CD4-positive, alpha-beta memory T cell (primary cell): ENCODE measurements around the gene SRPX2. TPM values are rescaled to one million over a fixed set of nuclear protein-coding genes. Genes with fewer than 3 reads are reported as not detected.

ENCODE experiments used
- CTCF ChIA-PET: fragments of 350-600 bp; sonication (Branson Sonifier 250); formaldehyde crosslinking; loops from one replicate; lab custom pipeline; 2021; ENCODE audit warnings: inconsistent platforms; ENCODE audit not compliant: partially characterized antibody; lab: Charles Lee
- POLR2A ChIA-PET: fragments of 350-600 bp; sonication (Branson Sonifier 250); formaldehyde crosslinking; loops from one replicate; lab custom pipeline; 2021; ENCODE audit not compliant: partially characterized antibody; lab: Charles Lee
- DNase-seq, 5 donors: peaks; one replicate each; pipeline versions ENCODE4 v3.0.0 to v3.0.0-alpha.2; 2020 to 2022; ENCODE audit warnings: mixed read lengths in 1 of 5
- H3K27ac ChIP-seq: one replicate; pipeline ENCODE4 v1.7.0; 2013; ENCODE audit warnings: low read depth, low read length
- H3K27me3 ChIP-seq: 2 replicates; pipeline ENCODE4 v1.7.0; 2013; ENCODE audit warnings: mild to moderate bottlenecking, low read length, moderate library complexity; ENCODE audit not compliant: insufficient read depth
- H3K36me3 ChIP-seq: 2 replicates; pipeline ENCODE4 v1.7.0; 2013; ENCODE audit warnings: mild to moderate bottlenecking, low read length, moderate library complexity; ENCODE audit not compliant: insufficient read depth
- H3K4me1 ChIP-seq: 2 replicates; pipeline ENCODE4 v1.7.0; 2013; ENCODE audit warnings: mild to moderate bottlenecking, low read length, moderate library complexity; ENCODE audit not compliant: insufficient read depth
- H3K4me3 ChIP-seq, 2 donors: one replicate each; pipeline ENCODE4 v1.7.0; 2013; ENCODE audit warnings: low read length in 2 of 2, mild to moderate bottlenecking in 1 of 2
- H3K9me3 ChIP-seq, 2 donors: one replicate each; pipeline ENCODE4 v1.7.0; 2013; ENCODE audit warnings: low read length in 2 of 2, control low read depth in 1 of 2; ENCODE audit not compliant: control insufficient read depth in 1 of 2
- H3K27ac Mint-ChIP-seq, 7 donors: one replicate each; pipeline ENCODE4 v1.8.0; 2020 to 2021; ENCODE audit warnings: mixed read lengths in 7 of 7, mild to moderate bottlenecking in 6 of 7, inconsistent platforms in 3 of 7, moderate library complexity in 3 of 7
- H3K27me3 Mint-ChIP-seq, 2 donors: one replicate each; pipeline ENCODE4 v1.8.0; 2020 to 2021; ENCODE audit warnings: mixed read lengths in 2 of 2
- H3K36me3 Mint-ChIP-seq, 2 donors: one replicate each; pipeline ENCODE4 v1.8.0; 2020 to 2021; ENCODE audit warnings: mixed read lengths in 2 of 2, inconsistent platforms in 1 of 2, mild to moderate bottlenecking in 1 of 2
- H3K4me1 Mint-ChIP-seq, 4 donors: one replicate each; pipeline ENCODE4 v1.8.0; 2020 to 2021; ENCODE audit warnings: mixed read lengths in 4 of 4, mild to moderate bottlenecking in 1 of 4
- H3K4me3 Mint-ChIP-seq, 8 donors: one replicate each; pipeline ENCODE4 v1.8.0; 2020 to 2021; ENCODE audit warnings: mixed read lengths in 8 of 8, mild to moderate bottlenecking in 7 of 8, moderate library complexity in 6 of 8, inconsistent platforms in 3 of 8
- H3K9me3 Mint-ChIP-seq, 8 donors: one replicate each; pipeline ENCODE4 v1.8.0; 2020 to 2021; ENCODE audit warnings: mixed read lengths in 8 of 8, mild to moderate bottlenecking in 5 of 8, inconsistent platforms in 3 of 8, moderate library complexity in 1 of 8
- intact Hi-C: fragments of 100-400 bp; cut with micrococcal nuclease; formaldehyde crosslinking; loops from one replicate; pipeline ENCODE4 v1.15.1; 2023
- polyA plus RNA-seq, 2 donors: library from polyadenylated mRNA; unstranded; fragments of 300-500 nt; fragmentation: Illumina TruSeq; gene quantifications; one replicate each; pipeline ENCODE4 v1.2.3, GENCODE V29; 2021
- total RNA-seq, 2 experiments: library from RNA; stranded (reverse); gene quantifications; one replicate each; pipeline ENCODE4 v1.2.3, GENCODE V29; 2021

SRPX2 gene
- total and polyA plus RNA-seq, 4 experiments from 2014 or later, result not detected

DNA sequence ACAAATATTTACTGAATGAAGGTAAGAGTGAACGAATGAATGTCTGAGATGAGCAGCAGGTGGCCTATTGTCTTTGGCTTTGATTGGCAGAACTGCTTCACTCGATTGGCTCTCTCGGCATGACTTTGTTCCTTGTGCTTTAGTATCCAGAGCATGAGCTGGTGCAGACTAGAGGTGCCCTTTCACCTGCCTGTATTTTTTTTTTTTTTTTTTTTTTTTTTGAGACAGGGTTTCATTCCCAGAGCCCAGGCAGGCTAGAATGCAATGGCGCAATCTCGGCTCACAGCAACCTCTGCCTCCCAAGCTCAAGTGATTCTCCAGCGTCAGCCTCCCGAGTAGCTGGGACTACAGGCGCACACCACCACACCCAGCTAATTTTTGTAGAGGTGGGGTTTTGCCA is 38.9 kb downstream of the SRPX2 start:
- Histone ChIP-seq H3K4me1 (no peaks in the 10 kb centered on the region), H3K27me3 (no peaks in the 10 kb centered on the region), H3K36me3 (no peaks in the 10 kb centered on the region), H3K27ac (no peak overlapping the region), H3K9me3 (no peaks in the 10 kb centered on the region), H3K4me3 (no peak overlapping the region)
- Mint-ChIP-seq H3K36me3 (no peaks in the 10 kb centered on the region), H3K4me1 (peaks cover 0 to 2% (median 0%) of the 10 kb centered on the region in 4 donors), H3K27me3 (peaks cover 0 to 3% of the 10 kb centered on the region in 2 donors), H3K4me3 (no peak overlapping the region), H3K9me3 (no peaks in the 10 kb centered on the region), H3K27ac (no peak overlapping the region)
- no peak for DNase-seq
- CTCF ChIA-PET, result interaction anchor here (1.8 kb wide), 1 partner anchor 10 kb away, joined by 4 read pairs; no protein-coding TSS in a partner anchor
- POLR2A ChIA-PET, result no interaction called here
- intact Hi-C loops, result no loop called here

DNA sequence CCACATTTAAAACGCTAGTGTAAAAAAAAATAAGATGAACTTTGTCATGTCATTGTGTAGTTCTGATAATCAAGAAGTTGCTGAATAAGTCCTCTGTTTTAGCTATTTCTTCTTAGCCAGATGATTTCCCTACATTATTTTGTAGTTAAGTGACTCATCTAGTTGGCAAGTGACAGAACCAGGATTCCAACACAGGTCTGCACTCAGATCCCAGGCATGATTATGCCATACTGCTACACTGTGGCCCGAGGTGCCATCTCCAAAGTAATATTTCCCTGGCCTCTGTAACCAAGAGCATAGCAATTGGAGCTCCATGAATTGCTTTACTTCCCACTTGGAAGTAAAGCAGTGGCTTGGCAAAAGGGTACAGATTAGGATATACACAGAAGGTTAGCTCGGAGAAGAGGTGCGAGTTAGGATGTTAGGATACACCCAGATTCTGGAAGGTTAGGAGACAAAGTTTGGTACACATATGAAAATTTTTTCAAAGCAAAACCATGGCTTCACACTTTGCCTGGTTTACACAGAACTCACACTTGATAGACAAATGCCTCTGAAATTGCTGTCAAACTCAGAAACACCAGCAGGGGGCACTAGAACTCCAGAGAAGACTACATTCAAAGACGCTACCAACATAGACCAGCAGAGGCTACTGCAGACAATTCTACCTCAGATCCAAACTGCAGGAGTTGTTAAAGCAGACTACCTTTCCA is 41.4 kb downstream of the SRPX2 start:
- no peak overlapping the region for H3K4me3 ChIP-seq
- Mint-ChIP-seq H3K4me3 (no peak overlapping the region), H3K27me3 (peaks cover 0 to 3% of the 10 kb centered on the region in 2 donors), H3K9me3 (no peaks in the 10 kb centered on the region), H3K27ac (no peak overlapping the region), H3K36me3 (no peaks in the 10 kb centered on the region), H3K4me1 (peaks cover 0 to 2% (median 0%) of the 10 kb centered on the region in 4 donors)
- H3K4me1 ChIP-seq, result no peaks in the 10 kb centered on the region
- no peak overlapping the region for H3K27ac ChIP-seq
- peak; percentile 43 to 68 (median 66) for DNase-seq
- H3K27me3 ChIP-seq, result no peaks in the 10 kb centered on the region
- intact Hi-C loops, result loop anchor here (1.0 to 5.0 kb wide), 2 partner anchors 83 to 522 kb away; no protein-coding TSS in a partner anchor
- ChIA-PET CTCF (interaction anchor here (0.9 to 6.3 kb wide), 6 partner anchors 11 to 603 kb away, joined by 3 to 54 read pairs (median 9); no protein-coding TSS in a partner anchor), POLR2A (no interaction called here)
- no peaks in the 10 kb centered on the region for H3K9me3 ChIP-seq
- H3K36me3 ChIP-seq, result no peaks in the 10 kb centered on the region

DNA sequence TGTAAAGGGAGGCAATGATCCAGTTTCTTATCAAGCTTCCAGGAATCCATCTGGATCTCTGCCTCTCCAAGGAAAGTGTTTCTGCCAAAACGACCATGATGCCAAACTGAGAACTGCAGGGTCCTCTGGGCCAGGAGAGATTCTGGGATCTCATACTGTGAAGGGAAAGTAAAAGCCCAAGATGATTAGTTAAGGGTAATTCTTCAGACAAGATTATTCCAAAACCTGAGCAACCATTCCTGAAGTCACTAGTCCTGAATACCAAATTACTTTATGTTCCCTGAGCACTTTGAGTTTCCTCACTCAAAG is 42.0 kb downstream of the SRPX2 start:
- peak in 1 of 5 donors; percentile 2 for DNase-seq
- no peak overlapping the region for H3K27ac ChIP-seq
- POLR2A ChIA-PET, result no interaction called here
- Mint-ChIP-seq H3K27me3 (peaks cover 0 to 3% of the 10 kb centered on the region in 2 donors), H3K36me3 (no peaks in the 10 kb centered on the region), H3K9me3 (no peaks in the 10 kb centered on the region), H3K27ac (no peak overlapping the region), H3K4me3 (no peak overlapping the region), H3K4me1 (peaks cover 0 to 2% (median 0%) of the 10 kb centered on the region in 4 donors)
- no peaks in the 10 kb centered on the region for H3K27me3 ChIP-seq
- no peaks in the 10 kb centered on the region for H3K9me3 ChIP-seq
- no peaks in the 10 kb centered on the region for H3K36me3 ChIP-seq
- intact Hi-C loops, result loop anchor here (1.0 to 5.0 kb wide), 2 partner anchors 82 to 521 kb away; no protein-coding TSS in a partner anchor
- CTCF ChIA-PET, result interaction anchor here (1.2 to 6.3 kb wide), 4 partner anchors 11 to 601 kb away, joined by 3 to 54 read pairs (median 14); no protein-coding TSS in a partner anchor
- no peaks in the 10 kb centered on the region for H3K4me1 ChIP-seq
- H3K4me3 ChIP-seq, result no peak overlapping the region

DNA sequence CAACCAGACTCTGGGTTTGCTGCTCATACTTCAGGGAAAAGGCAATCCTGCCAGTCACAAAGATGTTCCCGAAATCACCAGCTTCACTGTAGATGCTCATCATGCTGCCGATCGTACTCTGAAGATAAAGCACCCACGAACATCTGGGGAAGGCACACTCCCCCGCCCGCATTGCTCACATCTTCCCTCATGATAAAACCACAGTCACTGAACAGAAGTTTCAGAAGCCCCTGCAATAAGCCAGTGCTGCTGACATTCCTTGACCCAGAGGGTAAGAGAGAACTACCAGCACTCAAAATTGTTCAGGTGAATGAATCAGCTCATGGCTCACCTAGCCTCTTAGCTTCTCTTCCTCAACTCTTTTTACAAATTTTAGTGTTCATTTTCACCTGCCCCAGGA is 43.1 kb downstream of the SRPX2 start:
- Histone ChIP-seq H3K9me3 (no peaks in the 10 kb centered on the region), H3K4me1 (no peaks in the 10 kb centered on the region), H3K4me3 (no peak overlapping the region), H3K27ac (no peak overlapping the region), H3K27me3 (no peaks in the 10 kb centered on the region), H3K36me3 (no peaks in the 10 kb centered on the region)
- DNase-seq, result no peak
- POLR2A ChIA-PET, result no interaction called here
- CTCF ChIA-PET, result interaction anchor here (2.4 to 6.3 kb wide), 2 partner anchors 15 to 80 kb away, joined by 16 to 54 read pairs; no protein-coding TSS in a partner anchor
- peaks cover 0 to 3% of the 10 kb centered on the region in 2 donors for H3K27me3 Mint-ChIP-seq
- no peaks in the 10 kb centered on the region for H3K36me3 Mint-ChIP-seq
- H3K4me3 Mint-ChIP-seq, result no peak overlapping the region
- H3K27ac Mint-ChIP-seq, result peak overlapping the region in 1 of 7 donors; percentile 8
- peaks cover 0 to 2% (median 0%) of the 10 kb centered on the region in 4 donors for H3K4me1 Mint-ChIP-seq
- no peaks in the 10 kb centered on the region for H3K9me3 Mint-ChIP-seq
- intact Hi-C loops, result loop anchor here (5.0 kb wide), 1 partner anchor 520 kb away; no protein-coding TSS in a partner anchor

DNA sequence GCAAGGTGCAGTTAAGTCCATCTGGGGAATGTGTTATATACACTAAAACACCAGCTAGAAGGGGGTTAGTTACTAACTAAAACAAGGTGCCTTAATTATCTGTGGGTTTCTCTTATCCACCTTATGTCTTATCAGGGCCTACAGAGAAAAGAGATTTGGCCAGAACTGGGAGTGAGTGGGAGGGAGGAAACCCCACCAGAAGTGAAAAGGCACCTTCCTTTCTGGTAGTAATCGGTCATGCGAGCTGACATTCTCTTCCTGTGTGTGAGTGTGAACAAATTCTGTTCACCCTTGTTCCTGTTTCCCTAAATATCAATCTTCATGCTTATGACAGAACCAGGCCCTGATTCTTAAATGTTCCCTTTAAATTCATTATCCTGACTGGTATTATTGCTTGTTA is 43.5 kb downstream of the SRPX2 start:
- DNase-seq, result no peak
- no peak overlapping the region for H3K4me3 Mint-ChIP-seq
- H3K4me1 ChIP-seq, result no peaks in the 10 kb centered on the region
- no peak overlapping the region for H3K27ac ChIP-seq
- peaks cover 0 to 4% of the 10 kb centered on the region in 2 donors for H3K27me3 Mint-ChIP-seq
- no peaks in the 10 kb centered on the region for H3K36me3 Mint-ChIP-seq
- H3K36me3 ChIP-seq, result no peaks in the 10 kb centered on the region
- POLR2A ChIA-PET, result no interaction called here
- no peaks in the 10 kb centered on the region for H3K27me3 ChIP-seq
- no peaks in the 10 kb centered on the region for H3K9me3 ChIP-seq
- intact Hi-C loops, result loop anchor here (5.0 kb wide), 1 partner anchor 520 kb away; no protein-coding TSS in a partner anchor
- CTCF ChIA-PET, result interaction anchor here (1.5 to 6.3 kb wide), 2 partner anchors 13 to 80 kb away, joined by 4 to 54 read pairs; no protein-coding TSS in a partner anchor
- H3K4me3 ChIP-seq, result no peak overlapping the region
- H3K9me3 Mint-ChIP-seq, result no peaks in the 10 kb centered on the region
- peaks cover 0 to 2% (median 0%) of the 10 kb centered on the region in 4 donors for H3K4me1 Mint-ChIP-seq
- peak overlapping the region in 1 of 7 donors; percentile 8 for H3K27ac Mint-ChIP-seq

DNA sequence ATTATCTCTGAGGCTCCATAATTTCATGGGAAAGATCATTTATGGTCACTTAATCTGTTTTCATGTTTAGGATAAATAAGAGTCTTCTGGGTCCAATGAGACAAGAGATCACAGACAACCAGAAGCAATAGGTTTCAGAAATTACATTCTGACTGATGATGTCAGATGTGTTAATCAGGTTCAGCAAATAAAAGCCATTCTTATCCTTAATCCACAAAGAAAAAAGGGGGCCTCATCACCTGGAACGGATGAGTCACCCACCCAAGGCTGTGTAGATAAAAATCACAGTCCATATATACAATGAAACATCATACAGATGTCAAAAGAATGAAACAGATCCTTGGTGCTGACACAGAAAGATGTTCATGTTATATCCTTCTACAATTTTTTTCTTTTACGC is 51.3 kb downstream of the SRPX2 start:
- no peaks in the 10 kb centered on the region for H3K27me3 ChIP-seq
- Mint-ChIP-seq H3K27me3 (peaks cover 10 to 16% of the 10 kb centered on the region in 2 donors), H3K4me3 (no peak overlapping the region), H3K36me3 (no peaks in the 10 kb centered on the region), H3K4me1 (peaks cover 0 to 1% (median 0%) of the 10 kb centered on the region in 4 donors), H3K9me3 (peaks cover 0 to 1% (median 0%) of the 10 kb centered on the region in 8 donors), H3K27ac (no peak overlapping the region)
- H3K4me1 ChIP-seq, result no peaks in the 10 kb centered on the region
- H3K36me3 ChIP-seq, result no peaks in the 10 kb centered on the region
- H3K9me3 ChIP-seq, result no peaks in the 10 kb centered on the region
- POLR2A ChIA-PET, result no interaction called here
- intact Hi-C loops, result no loop called here
- H3K27ac ChIP-seq, result no peak overlapping the region
- no peak for DNase-seq
- CTCF ChIA-PET, result no interaction called here
- no peak overlapping the region for H3K4me3 ChIP-seq

DNA sequence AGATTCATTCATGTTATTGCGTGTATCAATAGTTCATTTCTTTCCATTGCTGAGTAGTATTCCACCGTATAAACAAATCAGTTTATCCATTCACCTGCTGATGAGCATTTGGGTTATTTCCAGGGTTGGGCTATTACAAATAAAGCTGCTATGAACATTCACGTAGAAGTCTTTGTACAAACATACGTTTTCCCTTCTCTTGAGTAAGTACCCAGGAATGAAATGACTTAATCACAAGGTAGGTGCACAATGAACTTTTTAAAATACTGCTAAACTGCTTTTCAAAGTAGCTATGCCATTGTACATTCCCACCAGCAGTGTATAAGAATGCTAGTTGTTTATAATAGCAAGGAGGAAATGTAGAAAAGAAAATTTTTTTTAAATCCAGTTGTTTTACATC is 52.0 kb downstream of the SRPX2 start:
- POLR2A ChIA-PET, result no interaction called here
- peaks cover 0 to 1% (median 0%) of the 10 kb centered on the region in 8 donors for H3K9me3 Mint-ChIP-seq
- Histone ChIP-seq H3K4me1 (no peaks in the 10 kb centered on the region), H3K27ac (no peak overlapping the region), H3K4me3 (no peak overlapping the region), H3K27me3 (no peaks in the 10 kb centered on the region), H3K9me3 (no peaks in the 10 kb centered on the region), H3K36me3 (no peaks in the 10 kb centered on the region)
- H3K36me3 Mint-ChIP-seq, result no peaks in the 10 kb centered on the region
- H3K27me3 Mint-ChIP-seq, result peaks cover 10 to 16% of the 10 kb centered on the region in 2 donors
- H3K4me1 Mint-ChIP-seq, result peaks cover 0 to 1% (median 0%) of the 10 kb centered on the region in 4 donors
- intact Hi-C loops, result no loop called here
- H3K4me3 Mint-ChIP-seq, result no peak overlapping the region
- CTCF ChIA-PET, result no interaction called here
- no peak for DNase-seq
- no peak overlapping the region for H3K27ac Mint-ChIP-seq
